ENCODE measurements around the gene VPS18. TPM values are rescaled to one million over a fixed set of nuclear protein-coding genes. Genes with fewer than 3 reads are reported as not detected.

The VPS18 gene
- total RNA-seq, 1 donor from 2014 or later = 8.0 TPM

DNA sequence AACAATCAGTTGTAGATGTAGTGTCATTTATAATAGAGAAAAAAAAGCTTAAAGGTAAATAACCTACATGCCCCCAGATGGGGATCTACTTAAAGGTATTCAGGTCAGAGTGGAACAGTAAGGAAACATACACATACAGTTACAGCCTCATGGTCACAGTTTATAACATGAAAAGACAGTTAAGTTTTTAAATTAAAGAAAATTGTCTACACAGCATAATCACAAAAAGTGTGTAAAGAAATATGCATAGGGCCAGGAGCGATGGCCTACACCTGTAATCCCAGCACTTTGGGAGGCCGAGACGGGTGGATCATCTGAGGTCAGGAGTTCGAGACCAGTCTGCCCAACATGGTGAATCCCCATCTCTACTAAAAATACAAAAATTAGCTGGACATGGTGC is 27.1 kb upstream of the VPS18 start:
- no peak overlapping the region for H3K9ac ChIP-seq
- Mint-ChIP-seq H3K9me3 (no peaks in the 10 kb centered on the region), H3K27me3 (ENCODE audit: insufficient read depth, low read depth) (peaks cover 12% of the 10 kb centered on the region), H3K4me3 (no peak overlapping the region), H3K27ac (no peak overlapping the region), H3K36me3 (no peaks in the 10 kb centered on the region), H3K4me1 (no peaks in the 10 kb centered on the region)
- H3K4me3 ChIP-seq = no peak overlapping the region
- DNase-seq (ENCODE audit: low spot score) = no peak
- H2AFZ ChIP-seq (replicated peaks) = no peak overlapping the region
- H4K20me1 ChIP-seq (ENCODE audit: low read depth) = no peaks in the 10 kb centered on the region
- TF ChIP-seq EZH2phosphoT487 (IDR thresholded peaks at IDR 0.05) (no peak), EZH2 (IDR thresholded peaks at IDR 0.05) (no peak)
- TF ChIP-seq, protein P1, sequence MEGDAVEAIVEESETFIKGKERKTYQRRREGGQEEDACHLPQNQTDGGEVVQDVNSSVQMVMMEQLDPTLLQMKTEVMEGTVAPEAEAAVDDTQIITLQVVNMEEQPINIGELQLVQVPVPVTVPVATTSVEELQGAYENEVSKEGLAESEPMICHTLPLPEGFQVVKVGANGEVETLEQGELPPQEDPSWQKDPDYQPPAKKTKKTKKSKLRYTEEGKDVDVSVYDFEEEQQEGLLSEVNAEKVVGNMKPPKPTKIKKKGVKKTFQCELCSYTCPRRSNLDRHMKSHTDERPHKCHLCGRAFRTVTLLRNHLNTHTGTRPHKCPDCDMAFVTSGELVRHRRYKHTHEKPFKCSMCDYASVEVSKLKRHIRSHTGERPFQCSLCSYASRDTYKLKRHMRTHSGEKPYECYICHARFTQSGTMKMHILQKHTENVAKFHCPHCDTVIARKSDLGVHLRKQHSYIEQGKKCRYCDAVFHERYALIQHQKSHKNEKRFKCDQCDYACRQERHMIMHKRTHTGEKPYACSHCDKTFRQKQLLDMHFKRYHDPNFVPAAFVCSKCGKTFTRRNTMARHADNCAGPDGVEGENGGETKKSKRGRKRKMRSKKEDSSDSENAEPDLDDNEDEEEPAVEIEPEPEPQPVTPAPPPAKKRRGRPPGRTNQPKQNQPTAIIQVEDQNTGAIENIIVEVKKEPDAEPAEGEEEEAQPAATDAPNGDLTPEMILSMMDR (IDR thresholded peaks at IDR 0.05) = no peak
- H3K27me3 ChIP-seq = peaks cover 2% of the 10 kb centered on the region
- no peak overlapping the region for H3K27ac ChIP-seq
- H3K4me2 ChIP-seq = no peak overlapping the region
- no peaks in the 10 kb centered on the region for H3F3A ChIP-seq (ENCODE audit: low read depth)
- H3K79me2 ChIP-seq (ENCODE audit: low read depth) = no peaks in the 10 kb centered on the region
- no peaks in the 10 kb centered on the region for H3K9me3 ChIP-seq (ENCODE audit: low read depth)
- no peaks in the 10 kb centered on the region for H3K4me1 ChIP-seq
- H3K36me3 ChIP-seq = no peaks in the 10 kb centered on the region

DNA sequence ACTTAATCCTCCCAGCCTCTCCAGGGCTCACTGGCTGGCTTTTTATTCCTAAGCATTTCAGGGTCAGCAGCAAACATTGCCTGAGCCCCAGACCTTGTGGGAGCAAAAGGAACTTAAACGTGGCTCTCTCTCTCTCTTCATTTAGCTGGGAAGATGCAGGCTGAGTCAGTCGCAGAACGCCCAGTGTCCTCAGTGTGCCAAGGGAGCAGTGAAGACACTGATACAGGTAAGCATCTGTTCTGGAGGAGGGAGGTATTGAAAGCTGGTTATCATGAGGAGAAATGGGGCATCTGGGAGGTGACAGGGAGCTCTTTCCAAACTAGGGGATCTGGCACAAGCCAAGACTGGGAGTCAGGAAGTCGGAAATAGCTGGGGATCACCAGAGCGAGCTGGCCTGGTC is 24.6 kb upstream of the VPS18 start:
- peaks cover 9% of the 10 kb centered on the region for H3F3A ChIP-seq (ENCODE audit: low read depth)
- Mint-ChIP-seq H3K4me3 (no peak overlapping the region), H3K27ac (no peak overlapping the region), H3K27me3 (ENCODE audit: insufficient read depth, low read depth) (peaks cover 22% of the 10 kb centered on the region), H3K9me3 (no peaks in the 10 kb centered on the region), H3K36me3 (no peaks in the 10 kb centered on the region), H3K4me1 (peaks cover 4% of the 10 kb centered on the region)
- peaks cover 4% of the 10 kb centered on the region for H3K4me1 ChIP-seq
- no peak overlapping the region for H3K4me3 ChIP-seq
- H3K9me3 ChIP-seq (ENCODE audit: low read depth) = no peaks in the 10 kb centered on the region
- peaks cover 27% of the 10 kb centered on the region for H3K27me3 ChIP-seq
- H3K27ac ChIP-seq = no peak overlapping the region
- no peak for DNase-seq (ENCODE audit: low spot score)
- H2AFZ ChIP-seq (replicated peaks) = no peak overlapping the region
- TF ChIP-seq EZH2phosphoT487 (IDR thresholded peaks at IDR 0.05) = no peak
- TF ChIP-seq, protein P1 (IDR thresholded peaks at IDR 0.05) = no peak
- TF ChIP-seq EZH2 (IDR thresholded peaks at IDR 0.05) = no peak
- peak overlapping the region; percentile 25 for H3K9ac ChIP-seq
- no peak overlapping the region for H3K4me2 ChIP-seq
- peaks cover 4% of the 10 kb centered on the region for H4K20me1 ChIP-seq (ENCODE audit: low read depth)
- H3K36me3 ChIP-seq = no peaks in the 10 kb centered on the region
- H3K79me2 ChIP-seq (ENCODE audit: low read depth) = no peaks in the 10 kb centered on the region

DNA sequence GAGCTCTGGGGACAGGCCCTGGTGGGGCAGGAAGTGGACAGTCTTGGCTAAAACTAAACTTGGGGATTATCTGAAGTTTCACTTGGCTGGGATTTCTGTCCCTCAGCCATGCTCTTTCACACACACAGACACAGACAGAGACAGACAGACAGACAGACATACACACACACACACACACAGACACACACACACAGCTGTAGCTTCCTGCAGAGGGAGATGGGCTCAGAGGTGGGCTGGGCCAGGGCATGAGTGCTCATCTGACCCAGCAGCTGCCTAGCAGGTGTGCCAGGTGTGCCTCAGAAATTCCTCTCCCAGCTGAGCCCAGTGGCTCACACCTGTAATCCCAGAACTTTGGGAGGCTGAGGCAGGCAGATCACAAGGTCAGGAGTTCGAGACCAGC is 23.5 kb upstream of the VPS18 start:
- Histone ChIP-seq H3K27me3 (peaks cover 29% of the 10 kb centered on the region), H3K4me2 (no peak overlapping the region), H3K4me1 (peaks cover 4% of the 10 kb centered on the region), H3K9me3 (ENCODE audit: low read depth) (no peaks in the 10 kb centered on the region), H2AFZ (replicated peaks) (no peak overlapping the region), H4K20me1 (ENCODE audit: low read depth) (peaks cover 4% of the 10 kb centered on the region), H3K4me3 (no peak overlapping the region), H3K9ac (no peak overlapping the region), H3F3A (ENCODE audit: low read depth) (peaks cover 9% of the 10 kb centered on the region), H3K27ac (no peak overlapping the region), H3K79me2 (ENCODE audit: low read depth) (no peaks in the 10 kb centered on the region), H3K36me3 (no peaks in the 10 kb centered on the region)
- Mint-ChIP-seq H3K4me1 (peaks cover 5% of the 10 kb centered on the region), H3K36me3 (no peaks in the 10 kb centered on the region), H3K27me3 (ENCODE audit: insufficient read depth, low read depth) (peaks cover 23% of the 10 kb centered on the region), H3K9me3 (no peaks in the 10 kb centered on the region), H3K4me3 (peak overlapping the region; percentile 22), H3K27ac (no peak overlapping the region)
- TF ChIP-seq EZH2 (IDR thresholded peaks at IDR 0.05) (no peak), EZH2phosphoT487 (IDR thresholded peaks at IDR 0.05) (no peak)
- TF ChIP-seq, protein P1 (IDR thresholded peaks at IDR 0.05) = no peak
- no peak for DNase-seq (ENCODE audit: low spot score)

Data from neural progenitor cell (in vitro differentiated cells).